Transverse colon (tissue), 4 donors: ENCODE measurements around the gene YBX1.

Experiments used
- EP300 ChIP-seq: sonication (generic); formaldehyde crosslinking; IDR thresholded peaks from one replicate; pipeline ENCODE4 v1.6.1; 2017; ENCODE audit warnings: antibody characterized with exemption, low read depth
- POLR2A ChIP-seq: fragments of 450-650 bp; IDR thresholded peaks from one replicate; pipeline ENCODE4 v1.6.1; 2016; ENCODE audit warnings: antibody characterized with exemption, mild to moderate bottlenecking, moderate library complexity
- POLR2AphosphoS5 ChIP-seq, 3 donors: sonication (generic); formaldehyde crosslinking; IDR thresholded peaks; one replicate each; pipeline ENCODE4 v1.6.1; 2016; ENCODE audit warnings: antibody characterized with exemption in 3 of 3
- TF ChIP-seq, protein P1 (sequence below), 5 experiments: fragments of 200-600 bp in 3 of 5; fragments of 450-650 bp in 2 of 5; sonication (generic) in 3 of 5; IDR thresholded peaks; 1 replicate in 2 of 5; 2 replicates in 3 of 5; pipeline ENCODE4 v1.5.1; 2016 to 2017; ENCODE audit warnings: antibody characterized with exemption in 5 of 5, inconsistent platforms in 3 of 5, mild to moderate bottlenecking in 2 of 5, moderate library complexity in 1 of 5

DNA sequence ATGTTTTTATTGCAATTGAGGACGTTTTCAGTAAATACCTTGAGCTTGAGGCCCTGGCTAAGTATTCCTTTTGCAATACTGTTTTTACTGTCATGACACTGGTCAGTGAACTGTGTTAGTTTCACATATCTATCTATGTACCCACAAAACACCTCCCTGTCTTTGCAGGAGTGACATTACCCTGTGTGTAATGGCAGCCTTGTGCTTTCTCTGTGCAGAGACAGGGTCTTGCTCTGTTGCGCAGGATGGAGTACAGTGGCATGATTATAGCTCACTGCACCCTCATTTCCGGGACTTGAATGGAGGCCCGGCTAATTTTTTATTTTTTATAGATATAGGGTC lies 8.9 kb downstream of the YBX1 start:
- no peak for TF ChIP-seq POLR2A
- TF ChIP-seq, protein P1, sequence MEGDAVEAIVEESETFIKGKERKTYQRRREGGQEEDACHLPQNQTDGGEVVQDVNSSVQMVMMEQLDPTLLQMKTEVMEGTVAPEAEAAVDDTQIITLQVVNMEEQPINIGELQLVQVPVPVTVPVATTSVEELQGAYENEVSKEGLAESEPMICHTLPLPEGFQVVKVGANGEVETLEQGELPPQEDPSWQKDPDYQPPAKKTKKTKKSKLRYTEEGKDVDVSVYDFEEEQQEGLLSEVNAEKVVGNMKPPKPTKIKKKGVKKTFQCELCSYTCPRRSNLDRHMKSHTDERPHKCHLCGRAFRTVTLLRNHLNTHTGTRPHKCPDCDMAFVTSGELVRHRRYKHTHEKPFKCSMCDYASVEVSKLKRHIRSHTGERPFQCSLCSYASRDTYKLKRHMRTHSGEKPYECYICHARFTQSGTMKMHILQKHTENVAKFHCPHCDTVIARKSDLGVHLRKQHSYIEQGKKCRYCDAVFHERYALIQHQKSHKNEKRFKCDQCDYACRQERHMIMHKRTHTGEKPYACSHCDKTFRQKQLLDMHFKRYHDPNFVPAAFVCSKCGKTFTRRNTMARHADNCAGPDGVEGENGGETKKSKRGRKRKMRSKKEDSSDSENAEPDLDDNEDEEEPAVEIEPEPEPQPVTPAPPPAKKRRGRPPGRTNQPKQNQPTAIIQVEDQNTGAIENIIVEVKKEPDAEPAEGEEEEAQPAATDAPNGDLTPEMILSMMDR (IDR thresholded peaks at IDR 0.05) = no peak
- no peak for TF ChIP-seq POLR2AphosphoS5 (IDR thresholded peaks at IDR 0.05)
- no peak for TF ChIP-seq EP300
